Activated B cell treated with CpG ODN at 0.5 μM for 24 hours (primary cell): ENCODE measurements around the gene AKNA. TPM values are rescaled to one million over a fixed set of nuclear protein-coding genes. Genes with fewer than 3 reads are reported as not detected.
A peak's percentile ranks its signal among the peaks of the same experiment; 100 is the strongest.

ENCODE experiments used
- ATAC-seq: fragments of 200-7000 bp; cut with Tn5 transposase; one replicate; pipeline ENCODE4 v1.10.0; 2021; ENCODE audit warnings: low read depth, mild to moderate bottlenecking, moderate library complexity
- CTCF ChIA-PET: fragments of 350-600 bp; sonication (Branson Sonifier 250); formaldehyde crosslinking; loops from one replicate; lab custom pipeline; 2021; ENCODE audit warnings: antibody characterized with exemption; lab: Charles Lee
- POLR2A ChIA-PET: fragments of 350-600 bp; sonication (Branson Sonifier 250); formaldehyde crosslinking; loops from one replicate; lab custom pipeline; 2021; ENCODE audit warnings: antibody characterized with exemption; lab: Charles Lee
- DNase-seq: peaks from one replicate; pipeline ENCODE4 v3.0.0; 2022
- H3K27ac Mint-ChIP-seq: one replicate; pipeline ENCODE4 v1.8.0; 2020; ENCODE audit warnings: mixed read lengths
- H3K27me3 Mint-ChIP-seq: one replicate; pipeline ENCODE4 v1.8.0; 2021; ENCODE audit warnings: mixed read lengths
- H3K36me3 Mint-ChIP-seq: one replicate; pipeline ENCODE4 v1.8.0; 2021; ENCODE audit warnings: low read depth, mixed read lengths
- H3K4me1 Mint-ChIP-seq: one replicate; pipeline ENCODE4 v1.8.0; 2021; ENCODE audit warnings: mixed read lengths
- H3K4me3 Mint-ChIP-seq: one replicate; pipeline ENCODE4 v1.8.0; 2020; ENCODE audit warnings: mild to moderate bottlenecking, mixed read lengths
- H3K9me3 Mint-ChIP-seq: one replicate; pipeline ENCODE4 v1.8.0; 2020; ENCODE audit warnings: mixed read lengths
- CTCF ChIP-seq: fragments of 200-600 bp; IDR thresholded peaks from one replicate; pipeline ENCODE4 v1.8.0; 2022; ENCODE audit warnings: antibody characterized with exemption, mild to moderate bottlenecking
- intact Hi-C: fragments of 100-400 bp; cut with micrococcal nuclease; formaldehyde crosslinking; loops from one replicate; pipeline ENCODE4 v1.15.1; 2024
- total RNA-seq: library from RNA; stranded (reverse); gene quantifications from 2 replicates; pipeline ENCODE4 v1.2.3, GENCODE V29; 2022

The AKNA gene
- total RNA-seq, 1 donor from 2014 or later, result 322 TPM

GRCh38 chr9:114349713-114350480 is 37.9 kb downstream of the AKNA start:
- ChIA-PET POLR2A (interaction anchor here (0.6 to 13.9 kb wide), 15 partner anchors 12 to 1129 kb away, joined by 3 to 188 read pairs (median 7); partner anchors contain the start of genes AKNA and TMEM268), CTCF (interaction anchor here (0.8 kb wide), 1 partner anchor 56 kb away, joined by 4 read pairs; no protein-coding TSS in a partner anchor)
- ATAC-seq (no peak), DNase-seq (no peak)
- Mint-ChIP-seq H3K36me3 (peaks cover 90% of the 10 kb centered on the region), H3K4me1 (peaks cover 44% of the 10 kb centered on the region), H3K27me3 (no peaks in the 10 kb centered on the region), H3K4me3 (peak overlapping the region; percentile 58), H3K27ac (peak overlapping the region; percentile 94), H3K9me3 (no peaks in the 10 kb centered on the region)
- TF ChIP-seq CTCF, result no peak
- intact Hi-C loops, result loop anchor here (1.0 to 2.0 kb wide), 6 partner anchors 16 to 267 kb away; no protein-coding TSS in a partner anchor

- intact Hi-C loops, result loop anchor here (1.0 to 2.0 kb wide), 7 partner anchors 10 to 268 kb away; no protein-coding TSS in a partner anchor
- CTCF ChIA-PET, result interaction anchor here (0.6 to 1.3 kb wide), 8 partner anchors 15 to 304 kb away, joined by 3 to 6 read pairs (median 3); no protein-coding TSS in a partner anchor
- no peaks in the 10 kb centered on the region for H3K27me3 Mint-ChIP-seq
- peaks cover 44% of the 10 kb centered on the region for H3K4me1 Mint-ChIP-seq
- H3K4me3 Mint-ChIP-seq, result peak overlapping the region; percentile 58
- POLR2A ChIA-PET, result interaction anchor here (0.5 to 13.9 kb wide), 18 partner anchors 9 to 262 kb away, joined by 3 to 188 read pairs (median 7); partner anchors contain the start of genes AKNA, ATP6V1G1 and TMEM268
- peaks cover 93% of the 10 kb centered on the region for H3K36me3 Mint-ChIP-seq
- no peak for TF ChIP-seq CTCF
- peak overlapping the region; percentile 94 for H3K27ac Mint-ChIP-seq
- no peaks in the 10 kb centered on the region for H3K9me3 Mint-ChIP-seq
- DNase-seq (peak; percentile 77), ATAC-seq (peak; percentile 94)
Measured at GRCh38 chr9:114348906-114349482, 38.8 kb downstream of the AKNA start.

GRCh38 chr9:114348261-114348905 is 39.4 kb downstream of the AKNA start:
- H3K36me3 Mint-ChIP-seq, result peaks cover 95% of the 10 kb centered on the region
- intact Hi-C loops, result loop anchor here (1.0 to 2.0 kb wide), 2 partner anchors 9 to 268 kb away; no protein-coding TSS in a partner anchor
- POLR2A ChIA-PET, result interaction anchor here (0.5 to 13.9 kb wide), 17 partner anchors 8 to 262 kb away, joined by 3 to 188 read pairs (median 7); partner anchors contain the start of genes AKNA, ATP6V1G1 and TMEM268

GRCh38 chr9:114347675-114348074 is 40.1 kb downstream of the AKNA start:
- H3K4me1 Mint-ChIP-seq, result peaks cover 41% of the 10 kb centered on the region
- ChIA-PET POLR2A (interaction anchor here (2.7 to 13.9 kb wide), 2 partner anchors 37 to 51 kb away, joined by 30 to 188 read pairs; partner anchors contain the start of gene AKNA), CTCF (interaction anchor here (1.3 kb wide), 1 partner anchor 43 kb away, joined by 3 read pairs; no protein-coding TSS in a partner anchor)
- intact Hi-C loops, result loop anchor here (1.0 to 2.0 kb wide), 2 partner anchors 8 to 269 kb away; no protein-coding TSS in a partner anchor
- no peaks in the 10 kb centered on the region for H3K9me3 Mint-ChIP-seq
- no peak for ATAC-seq
- TF ChIP-seq CTCF, result no peak
- no peak overlapping the region for H3K4me3 Mint-ChIP-seq
- H3K27ac Mint-ChIP-seq, result peak overlapping the region; percentile 94
- no peak for DNase-seq
- peaks cover 95% of the 10 kb centered on the region for H3K36me3 Mint-ChIP-seq
- H3K27me3 Mint-ChIP-seq, result no peaks in the 10 kb centered on the region

More at GRCh38 chr9:114348261-114348905, 39.4 kb downstream of the AKNA start:
- no peak for TF ChIP-seq CTCF
- no peak for DNase-seq
- H3K27ac Mint-ChIP-seq, result peak overlapping the region; percentile 94
- peaks cover 44% of the 10 kb centered on the region for H3K4me1 Mint-ChIP-seq
- H3K27me3 Mint-ChIP-seq, result no peaks in the 10 kb centered on the region
- ATAC-seq, result no peak
- CTCF ChIA-PET, result interaction anchor here (1.0 to 1.3 kb wide), 5 partner anchors 16 to 305 kb away, joined by 3 to 6 read pairs (median 3); no protein-coding TSS in a partner anchor
- no peaks in the 10 kb centered on the region for H3K9me3 Mint-ChIP-seq
- peak overlapping the region; percentile 58 for H3K4me3 Mint-ChIP-seq
